Spleen (tissue), 7 donors: ENCODE results near the gene BCL2.

Experiments used
- CTCF ChIP-seq, 11 experiments: fragments of 200-600 bp in 7 of 11; fragments of 450-650 bp in 4 of 11; sonication (generic) in 4 of 11; IDR thresholded peaks in 8 of 11; conservative IDR thresholded peaks in 3 of 11; 1 replicate in 7 of 11; 2 replicates in 4 of 11; pipeline versions ENCODE4 v1.4.0 to v1.8.0; 2016 to 2021; ENCODE audit warnings: antibody characterized with exemption in 11 of 11, inconsistent platforms in 4 of 11, mild to moderate bottlenecking in 1 of 11
- POLR2A ChIP-seq, 3 donors: fragments of 450-650 bp; IDR thresholded peaks; one replicate each; pipeline ENCODE4 v1.5.1; 2017; ENCODE audit warnings: antibody characterized with exemption in 3 of 3, mild to moderate bottlenecking in 1 of 3
- POLR2AphosphoS5 ChIP-seq, 3 donors: sonication (generic); formaldehyde crosslinking; IDR thresholded peaks; one replicate each; pipeline ENCODE4 v1.5.1; 2017; ENCODE audit warnings: antibody characterized with exemption in 3 of 3
- donor health status: DM: no; HTN: no; CAD: no; lungs with moderate emphysema.
- donor health status: DM: no; HTN: no; CAD: no.
- donor health status: DM: no; HTN: no; CAD: no.

- TF ChIP-seq CTCF (IDR thresholded peaks at IDR 0.05 in 8 of 11, conservative IDR thresholded peaks at IDR 0.05 in 3 of 11) (no peak), POLR2AphosphoS5 (IDR thresholded peaks at IDR 0.05) (peak in 1 of 3 donors; percentile 36), POLR2A (IDR thresholded peaks at IDR 0.05) (no peak)
These were observed 213.8 kb downstream of the BCL2 start for GRCh38 chr18:63105636-63106316.
